22Rv1 (cell line): ENCODE data around the gene CDH15.

Experiments
- H3K27ac ChIP-seq: fragments of 450-650 bp; 2 replicates; pipeline ENCODE4 v1.5.1; 2017
- CTCF ChIP-seq: fragments of 450-650 bp; IDR thresholded peaks from 2 replicates; pipeline ENCODE4 v1.5.1; 2017; ENCODE audit warnings: mild to moderate bottlenecking
- ZFX ChIP-seq: fragments of 450-650 bp; IDR thresholded peaks from 2 replicates; pipeline ENCODE4 v1.6.1; 2017; ENCODE audit warnings: antibody characterized with exemption, borderline replicate concordance

The CDH15 gene

GRCh38 chr16:89195521-89196171 lies 24.1 kb downstream of the CDH15 start:
- TF ChIP-seq ZFX: no peak
- TF ChIP-seq CTCF: no peak
- no peak overlapping the region for H3K27ac ChIP-seq

DNA sequence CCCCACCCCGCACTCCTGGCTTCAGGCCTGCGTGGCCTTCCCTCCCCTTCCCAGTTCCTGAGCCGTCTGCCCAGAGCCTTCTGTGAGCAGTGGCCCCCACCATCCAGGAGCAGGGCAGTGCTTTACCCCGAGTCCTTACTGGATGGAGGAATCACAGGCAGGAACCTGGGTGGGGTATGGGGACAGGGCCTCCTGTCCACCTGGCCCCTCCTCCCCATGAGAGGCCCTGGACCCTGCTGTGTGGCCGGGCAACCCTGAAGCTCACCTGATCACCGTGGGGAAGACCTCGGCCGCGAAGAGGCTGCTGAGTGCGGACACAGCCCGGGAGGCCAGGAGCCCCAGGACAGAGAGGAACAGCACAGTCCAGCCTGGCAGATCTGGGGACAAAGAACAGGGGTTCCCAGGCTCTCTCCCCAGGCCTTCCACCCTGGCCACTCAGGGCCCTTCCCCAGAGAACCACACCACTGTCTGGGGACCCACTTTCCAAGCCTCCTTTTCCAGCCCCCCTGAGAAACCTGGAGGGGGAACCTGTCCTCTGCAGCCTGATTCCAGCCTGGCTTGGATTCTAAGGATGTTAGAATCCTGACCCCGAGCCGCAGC lies 25.6 kb downstream of the CDH15 start:
- no peak for TF ChIP-seq CTCF

DNA sequence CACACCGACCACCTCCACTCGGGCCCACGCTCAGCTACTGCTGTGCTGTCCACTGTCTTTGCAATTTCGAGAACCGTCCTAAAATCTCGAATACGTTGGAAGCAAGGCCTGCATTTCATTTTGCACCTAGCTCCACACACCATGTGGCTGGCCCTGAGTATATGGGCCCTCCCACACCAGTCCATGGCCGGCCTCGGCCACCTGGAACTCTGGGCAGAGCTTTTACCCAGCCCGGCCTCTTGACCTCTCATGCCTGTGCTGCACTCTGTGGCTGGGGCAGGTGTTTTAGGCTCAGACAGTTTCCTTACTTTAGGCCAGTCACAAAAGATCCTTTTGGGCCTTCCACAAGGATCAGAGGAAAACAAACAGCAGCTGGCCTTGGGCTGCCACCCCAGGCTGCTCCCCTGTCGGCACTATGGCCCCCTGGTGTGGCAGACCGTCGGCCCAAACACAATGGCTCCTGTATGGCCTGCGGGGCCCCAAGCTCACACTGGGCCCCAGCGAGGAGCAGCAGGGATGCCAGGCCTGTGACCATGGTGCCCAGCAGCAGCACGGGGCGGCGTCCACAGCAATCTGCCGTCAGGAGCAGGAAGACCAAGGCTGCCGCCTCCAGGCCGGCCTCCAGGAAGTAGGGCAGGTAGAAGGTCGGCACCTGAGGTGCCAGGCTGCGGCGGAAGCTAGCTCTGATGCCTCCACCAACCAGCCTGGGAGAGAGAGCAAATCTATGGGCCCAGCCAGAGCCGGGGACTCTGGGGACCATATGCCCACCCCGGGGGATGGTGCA lies 26.3 kb downstream of the CDH15 start:
- H3K27ac ChIP-seq: no peak overlapping the region
- TF ChIP-seq ZFX: no peak

More for the DNA sequence above, 25.6 kb downstream of the CDH15 start:
- H3K27ac ChIP-seq: no peak overlapping the region

DNA sequence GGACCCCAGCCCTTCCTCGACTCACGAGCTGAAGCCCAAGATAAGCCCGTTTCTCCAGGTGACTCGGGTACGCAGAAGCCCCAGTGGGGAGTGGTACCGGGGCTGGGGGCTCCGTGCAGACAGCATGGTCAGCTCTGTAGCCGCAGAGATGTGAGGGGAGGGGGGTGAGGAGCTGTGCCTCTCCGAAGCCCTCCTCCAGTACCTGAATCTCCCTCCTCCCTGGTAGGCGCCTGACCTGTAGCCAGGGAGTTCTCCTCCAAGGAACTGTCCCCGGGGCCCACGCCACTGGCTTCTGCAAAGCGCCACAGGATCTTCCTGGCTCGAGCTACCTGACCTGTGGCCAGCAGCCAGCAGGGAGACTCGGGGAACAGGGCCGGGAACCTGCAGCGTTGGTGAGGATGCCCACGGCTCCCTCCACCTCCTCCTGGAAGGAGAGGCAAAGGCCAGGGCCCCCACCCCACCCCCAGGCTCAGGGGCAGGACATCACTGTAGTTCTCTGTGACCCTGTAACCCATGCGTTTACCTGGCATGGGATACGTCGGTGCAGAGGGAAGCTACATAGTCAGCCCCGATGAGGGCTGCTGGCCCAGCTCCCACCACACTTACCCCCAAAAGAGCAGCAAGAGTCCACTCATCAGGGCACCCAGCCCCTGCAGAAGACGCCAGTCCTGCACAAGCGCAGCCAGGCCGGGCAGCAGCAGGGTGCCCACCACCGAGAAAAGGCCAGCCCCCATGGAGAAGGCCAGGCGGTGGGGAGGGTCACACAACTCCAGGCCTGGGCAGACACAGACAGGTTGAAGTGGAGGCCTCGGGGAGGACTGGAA lies 27.1 kb downstream of the CDH15 start:
- H3K27ac ChIP-seq: no peak overlapping the region
- TF ChIP-seq CTCF (no peak), ZFX (no peak)

GRCh38 chr16:89199241-89200123 lies 27.9 kb downstream of the CDH15 start:
- no peak overlapping the region for H3K27ac ChIP-seq
- no peak for TF ChIP-seq CTCF
- no peak for TF ChIP-seq ZFX

DNA sequence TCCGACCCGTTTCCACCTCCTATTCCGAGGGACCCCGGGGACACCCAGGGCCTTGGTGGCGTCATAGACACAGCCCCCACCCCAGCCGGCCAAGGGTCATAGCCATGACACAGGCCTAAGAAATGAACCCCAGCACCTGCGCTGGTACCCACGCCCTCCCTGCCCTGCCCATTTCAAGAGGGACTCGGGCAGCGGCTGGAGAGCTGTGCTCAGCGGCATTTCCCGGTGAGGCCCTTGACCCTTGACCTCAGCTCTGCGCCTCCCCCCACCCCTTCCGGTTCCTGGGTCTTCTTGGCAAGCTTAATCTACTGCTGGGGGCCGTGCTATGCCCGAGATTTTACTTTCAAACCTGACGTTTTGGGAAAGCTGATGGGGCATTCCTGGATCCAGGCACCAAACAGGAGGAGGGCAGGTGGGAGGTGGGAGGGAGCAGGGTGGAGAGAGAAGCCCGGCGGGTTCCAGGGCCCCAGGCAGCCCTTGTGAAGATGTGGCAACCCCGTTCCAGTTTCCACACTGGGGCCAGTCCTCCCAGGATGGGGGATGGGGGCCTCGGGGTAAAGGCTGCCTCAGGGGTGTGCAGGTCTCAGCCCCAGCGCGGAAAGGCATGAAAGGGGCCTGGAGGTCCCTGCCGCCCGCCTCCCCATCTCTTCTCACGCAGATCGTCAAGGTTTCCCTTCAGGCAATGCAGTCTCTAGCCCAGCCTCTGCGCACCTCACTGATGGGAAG lies 28.7 kb downstream of the CDH15 start, which contains the start of gene SLC22A31:
Gene SLC22A31 (minus strand): TSS at position 414 of the 726 bp plus-strand sequence. CDS start 36 bp downstream, at position 378.
- TF ChIP-seq ZFX (no peak), CTCF (no peak)
- H3K27ac ChIP-seq: no peak within 1 kb of the TSS
